Measurements from ENCODE around the gene HSFX3.
"Not testable (repeated sequence)": the region's sequence is repeated elsewhere in the genome, so short reads cannot be mapped to it uniquely, and the experiment has no call there.

The HSFX3 gene

DNA sequence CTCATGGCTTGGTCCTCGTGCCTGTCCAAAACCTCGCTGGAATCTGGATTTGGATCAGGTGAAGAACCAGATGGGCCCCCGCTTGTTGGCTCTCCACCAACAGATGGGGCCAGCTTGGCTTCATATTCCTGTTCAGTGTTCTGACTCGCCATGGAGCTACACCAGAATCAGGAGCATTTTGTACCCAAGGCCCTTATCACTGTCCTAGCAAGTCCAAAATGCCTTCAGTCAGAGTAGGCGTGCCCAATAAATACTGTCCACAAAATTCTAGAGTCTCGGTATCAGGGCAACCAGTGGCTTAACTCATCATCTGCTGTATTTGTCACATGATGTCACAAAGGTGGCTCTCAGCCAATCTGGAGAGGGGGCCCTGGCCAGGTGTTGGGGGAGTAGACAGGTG lies at the start of gene HSFX3:
TSS of gene HSFX3 (minus strand) at position 224 of the 400 bp plus-strand sequence. CDS start at position 152, 72 bp downstream.
- not testable (repeated sequence) for DNase-seq (ENCODE audit: low read depth, low spot score)

GRCh38 chrX:149598603-149599002 lies 48.9 kb upstream of the HSFX3 start:
- not testable (repeated sequence) for DNase-seq (ENCODE audit: low read depth, low spot score)

GRCh38 chrX:149595943-149596342 lies 46.2 kb upstream of the HSFX3 start:
- not testable (repeated sequence) for DNase-seq (ENCODE audit: low read depth, low spot score)

DNA sequence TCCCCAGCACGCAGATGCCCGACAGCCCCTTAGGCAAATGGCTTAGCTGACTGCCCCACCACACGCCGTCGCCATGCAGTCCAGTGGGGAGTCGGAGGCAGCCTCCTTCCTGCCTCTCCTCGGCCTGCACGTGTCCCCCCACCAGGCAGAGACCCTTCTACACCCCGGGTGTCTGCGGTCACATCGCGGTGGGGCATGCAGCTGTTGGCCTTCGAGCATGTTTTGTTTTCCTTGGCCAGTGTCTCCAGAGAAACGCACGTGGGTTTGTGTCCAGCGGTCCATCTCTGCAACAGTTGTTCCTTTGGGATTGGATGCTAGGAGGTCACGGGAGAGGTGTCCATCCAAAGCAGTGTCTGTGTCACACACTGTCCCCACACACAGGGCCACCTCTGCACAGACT lies 45.5 kb upstream of the HSFX3 start, which contains the start of gene HSFX2:
TSS of gene HSFX2 (minus strand) at position 101 of the 400 bp plus-strand sequence. CDS start 614 bp downstream, outside the sequence.
- not testable (repeated sequence) for DNase-seq (ENCODE audit: low read depth, low spot score)

DNA sequence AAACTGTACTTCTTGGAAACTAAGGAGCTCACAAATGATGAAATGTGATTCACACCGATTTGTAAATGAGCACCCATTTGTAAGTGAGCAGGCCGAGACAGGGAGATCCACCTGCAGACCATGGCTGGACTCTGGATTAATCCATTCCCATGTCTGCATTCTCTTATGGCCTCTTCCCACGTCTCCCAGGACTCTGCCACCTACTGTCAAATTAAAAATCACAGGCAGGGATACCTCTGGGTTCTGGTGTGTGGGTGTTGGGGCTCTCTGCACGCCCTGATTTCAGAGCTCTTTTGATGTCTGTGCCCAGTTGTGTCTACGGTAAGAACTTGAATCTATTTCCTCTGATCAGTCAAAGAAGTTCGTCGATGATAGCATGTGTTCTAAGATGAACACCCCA lies 41.3 kb upstream of the HSFX3 start:
- not testable (repeated sequence) for DNase-seq (ENCODE audit: low read depth, low spot score)

DNA sequence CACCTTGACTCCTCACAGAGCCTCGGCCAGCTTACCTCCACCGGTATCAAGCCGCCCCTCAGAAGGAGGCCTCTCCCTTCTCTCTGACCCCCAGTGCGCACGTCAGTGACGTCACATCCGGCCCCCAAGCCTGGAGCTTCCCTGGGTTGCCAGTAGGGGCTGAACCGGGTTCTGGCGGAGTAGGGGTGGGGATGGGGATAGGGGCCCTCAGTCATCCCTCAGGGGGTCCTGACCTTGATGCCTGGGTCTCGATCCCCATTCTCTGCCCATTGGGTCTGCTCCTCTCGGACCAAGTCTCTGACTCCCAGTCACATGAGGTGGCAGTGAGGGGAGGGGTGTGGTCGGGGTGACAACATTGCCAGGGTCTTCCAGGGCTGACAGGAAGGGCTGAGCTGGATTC lies 37.6 kb upstream of the HSFX3 start, which contains the start of gene MAGEA9B:
TSS of gene MAGEA9B (minus strand) at position 101 of the 400 bp plus-strand sequence. CDS start 4,280 bp downstream, outside the sequence.
- not testable (repeated sequence) for DNase-seq (ENCODE audit: low read depth, low spot score)

- DNase-seq (ENCODE audit: low read depth, low spot score), result not testable (repeated sequence)
Observed at GRCh38 chrX:149585631-149586030, 35.9 kb upstream of the HSFX3 start.

- not testable (repeated sequence) for DNase-seq (ENCODE audit: low read depth, low spot score)
Observed at GRCh38 chrX:149573456-149573855, 23.7 kb upstream of the HSFX3 start.

GRCh38 chrX:149572743-149573142 lies 23.0 kb upstream of the HSFX3 start:
- DNase-seq (ENCODE audit: low read depth, low spot score), result no peak

- no peak for DNase-seq (ENCODE audit: low read depth, low spot score)
Observed at GRCh38 chrX:149571770-149572169, 22.0 kb upstream of the HSFX3 start.

DNA sequence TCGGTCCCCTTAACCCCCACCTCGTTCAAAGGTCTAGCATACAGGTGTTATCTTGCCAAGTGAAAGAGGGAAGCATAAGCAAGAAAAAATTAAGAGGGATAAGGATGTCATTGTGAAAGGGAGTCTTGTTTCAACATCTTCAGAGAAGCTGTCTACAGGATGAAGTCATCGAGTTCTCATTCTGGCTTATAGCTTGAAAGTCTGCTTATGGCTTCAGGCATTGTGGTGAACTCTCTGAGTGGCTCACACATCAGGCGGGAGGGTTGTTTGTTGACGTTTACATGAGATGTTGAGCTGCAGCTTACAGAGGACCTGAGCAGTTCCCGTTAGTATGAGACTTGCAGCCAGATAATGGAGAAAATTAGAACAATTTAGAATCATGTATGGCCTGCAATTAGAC lies 20.9 kb upstream of the HSFX3 start:
- no peak for DNase-seq (ENCODE audit: low read depth, low spot score)

DNA sequence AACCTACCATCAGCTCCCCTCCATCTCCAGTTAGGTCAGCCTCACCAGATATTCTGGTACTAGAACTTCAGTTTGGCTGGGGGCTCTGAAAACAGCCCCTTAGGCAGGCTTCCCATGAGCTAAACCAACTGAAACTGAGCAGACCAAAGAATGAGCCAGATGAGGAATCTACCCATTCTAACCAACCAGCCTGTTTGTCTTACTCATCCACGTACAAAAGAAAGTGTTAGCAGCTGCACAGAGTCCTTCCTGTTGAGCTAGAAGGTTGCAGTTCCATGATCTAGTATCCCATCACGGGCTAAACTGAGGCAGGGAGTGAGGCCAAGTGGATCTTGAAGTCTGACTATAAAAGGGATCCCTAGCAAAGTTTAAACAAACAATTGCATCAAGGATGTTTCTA lies 20.0 kb upstream of the HSFX3 start:
- no peak for DNase-seq (ENCODE audit: low read depth, low spot score)

DNA sequence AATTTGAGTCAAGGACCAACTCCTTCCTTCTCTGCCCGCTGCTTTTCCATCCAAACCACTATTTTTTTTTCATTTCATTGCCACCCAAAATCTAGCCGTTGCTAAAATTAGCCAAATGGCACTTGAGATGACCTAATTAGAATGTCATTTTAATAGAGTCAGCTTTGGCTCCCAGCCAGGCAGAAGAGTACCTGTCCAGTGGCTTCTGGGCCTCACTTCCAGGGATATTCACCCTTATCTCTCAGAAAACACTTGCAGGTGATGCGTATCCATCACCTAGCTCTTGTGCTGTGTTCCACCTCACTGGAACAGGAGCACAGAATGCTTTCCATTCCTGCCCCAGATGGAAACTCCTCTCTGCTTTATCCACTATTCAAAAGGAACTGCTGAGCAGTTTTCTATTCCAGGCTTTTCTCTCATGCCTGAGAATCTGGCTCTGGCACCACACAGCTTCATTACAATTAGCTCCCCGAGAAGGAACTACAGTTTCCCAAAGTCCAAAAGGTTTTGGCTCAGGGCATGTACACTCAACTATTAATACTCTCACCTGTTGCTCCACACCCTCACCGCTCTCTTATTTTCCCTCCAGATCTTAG lies 19.1 kb upstream of the HSFX3 start:
- DNase-seq (ENCODE audit: low read depth, low spot score), result no peak

DNA sequence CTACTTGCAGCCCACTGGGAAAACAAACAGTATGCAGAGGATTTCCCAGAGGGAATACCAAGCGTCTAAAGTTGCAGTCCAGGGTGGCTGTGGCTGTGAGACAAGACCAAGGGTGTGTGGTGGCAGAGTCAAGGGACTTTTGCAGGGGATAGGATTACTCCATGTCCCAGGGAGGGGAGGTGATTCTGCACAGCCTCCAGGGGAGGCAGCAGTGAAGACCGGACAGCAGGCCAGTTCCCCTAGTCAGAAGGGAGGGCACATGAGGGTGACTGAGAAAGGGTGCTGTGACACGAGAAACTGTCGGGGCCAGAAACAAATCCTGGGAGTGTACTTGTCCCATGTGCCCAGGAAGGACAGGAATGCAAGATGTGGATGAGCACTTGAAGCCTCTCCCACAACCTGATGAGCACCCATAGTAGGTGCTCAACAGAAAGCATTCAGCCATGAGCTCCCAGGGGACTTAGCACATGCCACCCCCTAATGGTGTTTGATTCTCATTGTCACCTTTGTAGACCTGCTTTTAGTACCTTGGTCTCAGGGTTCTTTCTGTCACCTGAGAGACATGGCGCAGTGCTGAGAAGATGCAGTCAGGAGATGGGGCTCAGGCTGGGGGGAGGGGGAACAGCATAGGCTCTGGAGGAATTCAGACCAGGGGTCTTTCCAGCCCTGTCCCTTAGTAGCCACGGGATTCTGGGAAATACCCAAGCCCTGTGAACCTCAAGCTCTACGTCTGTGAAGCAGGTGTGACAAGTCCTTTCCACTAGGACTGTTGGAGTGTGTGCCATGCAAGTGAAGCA lies 18.1 kb upstream of the HSFX3 start:
- no peak for DNase-seq (ENCODE audit: low read depth, low spot score)

- DNase-seq (ENCODE audit: low read depth, low spot score), result no peak
Observed at GRCh38 chrX:149563359-149563758, 13.6 kb upstream of the HSFX3 start.

DNA sequence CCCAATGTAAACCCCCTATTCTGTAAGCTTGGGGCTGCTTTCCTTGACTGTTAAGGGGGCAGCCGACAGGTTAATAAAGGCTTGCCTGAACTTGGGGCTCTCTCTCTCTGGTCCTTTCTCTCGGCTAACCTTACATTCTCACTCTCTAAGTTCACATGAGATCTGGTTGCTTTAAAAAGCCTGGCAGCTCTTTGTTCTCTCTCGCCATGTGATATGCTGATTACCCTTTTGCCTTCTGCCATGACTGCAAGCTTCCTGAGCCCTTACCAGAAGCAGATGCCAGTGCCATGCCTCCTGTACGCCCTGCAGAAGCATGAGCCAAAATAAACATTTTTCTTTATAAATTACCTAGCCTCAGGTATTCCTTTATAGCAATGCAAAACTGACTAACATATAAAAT lies 5.5 kb upstream of the HSFX3 start:
- not testable (repeated sequence) for DNase-seq (ENCODE audit: low read depth, low spot score)

DNA sequence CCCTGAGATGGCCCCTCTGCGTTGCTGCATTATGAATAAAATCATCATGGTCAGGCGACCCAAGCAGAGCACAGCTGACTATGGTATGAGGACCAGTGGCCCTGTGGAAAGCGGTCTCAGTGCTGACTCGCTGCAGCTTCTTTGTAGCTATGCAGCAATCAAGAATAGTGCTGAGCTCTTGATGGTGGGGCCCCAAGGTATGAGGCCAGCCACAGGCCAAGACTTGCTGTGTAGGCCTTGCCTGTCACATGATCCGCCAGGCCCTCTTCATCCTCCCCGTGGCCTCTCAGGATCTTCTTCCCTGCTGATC lies 2.2 kb upstream of the HSFX3 start:
- DNase-seq (ENCODE audit: low read depth, low spot score), result not testable (repeated sequence)

DNA sequence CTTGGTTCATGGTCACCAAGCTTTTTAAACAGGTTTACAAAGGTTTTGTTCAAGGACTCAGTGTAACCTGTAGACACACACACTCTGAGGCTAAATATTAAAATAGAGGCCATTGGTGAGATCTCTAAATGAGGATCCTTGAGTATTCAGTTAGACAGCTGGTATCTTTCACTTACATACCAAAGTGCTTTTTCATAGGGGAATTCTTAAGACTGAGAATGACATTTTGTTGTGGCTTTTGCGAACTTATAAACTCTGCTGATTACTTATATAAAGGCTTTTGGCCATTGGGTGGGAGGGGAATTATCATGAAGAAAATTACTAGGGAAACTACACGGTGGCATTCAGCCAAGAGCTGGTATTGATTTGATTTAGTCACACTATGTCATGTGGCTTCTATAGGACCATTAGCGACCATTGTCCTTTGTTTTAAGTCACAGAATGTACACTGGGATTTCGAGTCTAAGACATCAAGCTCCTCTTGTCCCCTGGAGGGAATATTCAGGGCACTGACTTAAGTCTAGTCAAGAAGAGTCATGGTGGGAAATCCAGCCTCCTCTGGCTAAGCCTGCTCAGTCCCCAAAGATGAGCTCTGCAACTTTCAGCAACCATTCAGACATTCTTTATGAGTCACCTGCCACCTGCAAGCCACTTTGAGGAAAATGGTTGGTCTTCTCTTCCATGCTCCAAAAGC lies 1.7 kb upstream of the HSFX3 start:
- not testable (repeated sequence) for DNase-seq (ENCODE audit: low read depth, low spot score)

- DNase-seq (ENCODE audit: low read depth, low spot score), result not testable (repeated sequence)
Observed at GRCh38 chrX:149550454-149550853, 730 bp upstream of the HSFX3 start.

- DNase-seq (ENCODE audit: low read depth, low spot score), result not testable (repeated sequence)
Observed at GRCh38 chrX:149547782-149548181, 1.9 kb downstream of the HSFX3 start.

DNA sequence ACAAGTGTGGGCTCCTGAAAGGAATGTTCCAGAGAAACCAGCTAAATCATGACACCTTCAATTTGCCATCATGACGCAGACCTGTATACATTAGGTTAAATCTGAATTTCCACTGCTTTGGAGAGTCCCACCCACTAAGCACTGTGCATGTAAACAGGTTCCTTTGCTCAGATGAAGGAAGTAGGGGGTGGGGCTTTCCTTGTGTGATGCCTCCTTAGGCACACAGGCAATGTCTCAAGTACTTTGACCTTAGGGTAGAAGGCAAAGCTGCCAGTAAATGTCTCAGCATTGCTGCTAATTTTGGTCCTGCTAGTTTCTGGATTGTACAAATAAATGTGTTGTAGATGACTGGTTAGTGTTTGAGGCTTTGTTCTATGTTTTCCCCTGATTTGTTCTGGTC lies 2.8 kb downstream of the HSFX3 start:
- not testable (repeated sequence) for DNase-seq (ENCODE audit: low read depth, low spot score)
